CD4-positive, alpha-beta T cell (primary cell): Measurements from ENCODE around the gene FGF22. TPM values are rescaled to one million over a fixed set of nuclear protein-coding genes. Genes with fewer than 3 reads are reported as not detected.

Experiments
- ATAC-seq: fragments of 200-7000 bp; cut with Tn5 transposase; one replicate; pipeline ENCODE4 v1.10.0; 2022; ENCODE audit warnings: mild to moderate bottlenecking; ENCODE audit not compliant: poor library complexity
- CTCF ChIA-PET: fragments of 350-600 bp; sonication (Branson Sonifier 250); formaldehyde crosslinking; loops from one replicate; lab custom pipeline; 2021; ENCODE audit warnings: antibody characterized with exemption, inconsistent platforms; lab: Charles Lee
- POLR2A ChIA-PET: fragments of 350-600 bp; sonication (Branson Sonifier 250); formaldehyde crosslinking; loops from one replicate; lab custom pipeline; 2021; ENCODE audit warnings: antibody characterized with exemption, inconsistent platforms; lab: Charles Lee
- DNase-seq, 14 experiments: peaks; one replicate each; pipeline ENCODE4 v3.0.0-alpha.2; 2013 to 2020; ENCODE audit warnings: mixed read lengths in 2 of 14
- H3K27ac ChIP-seq, 2 donors: one replicate each; pipeline versions ENCODE4 v1.5.1 to v1.7.0; 2013; ENCODE audit warnings: low read length in 2 of 2, low read depth in 1 of 2, mild to moderate bottlenecking in 1 of 2
- H3K27me3 ChIP-seq, 2 experiments: 1 replicate in 1 of 2; 2 replicates in 1 of 2; pipeline versions ENCODE4 v1.6.1 to v1.7.0; 2013; ENCODE audit warnings: low read length in 2 of 2, control low read depth in 1 of 2, mild to moderate bottlenecking in 1 of 2, moderate library complexity in 1 of 2; ENCODE audit not compliant: insufficient read depth in 2 of 2, control insufficient read depth in 1 of 2
- H3K36me3 ChIP-seq: one replicate; pipeline ENCODE4 v1.6.1; 2013; ENCODE audit warnings: low read length, control low read depth; ENCODE audit not compliant: insufficient read depth
- H3K4me1 ChIP-seq: one replicate; pipeline ENCODE4 v1.6.1; 2013; ENCODE audit warnings: low read length, control low read depth; ENCODE audit not compliant: insufficient read depth
- H3K4me3 ChIP-seq: one replicate; pipeline ENCODE4 v1.5.1; 2013; ENCODE audit warnings: mild to moderate bottlenecking, low read length, moderate library complexity
- H3K9me3 ChIP-seq, 2 experiments: 1 replicate in 1 of 2; 2 replicates in 1 of 2; pipeline versions ENCODE4 v1.6.1 to v1.7.0; 2013; ENCODE audit warnings: low read length in 2 of 2, mild to moderate bottlenecking in 2 of 2, control low read depth in 1 of 2, moderate library complexity in 1 of 2; ENCODE audit not compliant: control insufficient read depth in 1 of 2, insufficient read depth in 1 of 2
- H3K27ac Mint-ChIP-seq: one replicate; pipeline ENCODE4 v1.8.0; 2020; ENCODE audit warnings: mixed read lengths
- H3K27me3 Mint-ChIP-seq: one replicate; pipeline ENCODE4 v1.8.0; 2021; ENCODE audit warnings: mixed read lengths
- H3K36me3 Mint-ChIP-seq: one replicate; pipeline ENCODE4 v1.8.0; 2021; ENCODE audit warnings: low read depth, mixed read lengths
- H3K4me1 Mint-ChIP-seq: one replicate; pipeline ENCODE4 v1.8.0; 2021; ENCODE audit warnings: low read depth, mixed read lengths
- H3K4me3 Mint-ChIP-seq: one replicate; pipeline ENCODE4 v1.8.0; 2020; ENCODE audit warnings: mild to moderate bottlenecking, mixed read lengths
- H3K9me3 Mint-ChIP-seq: one replicate; pipeline ENCODE4 v1.8.0; 2020; ENCODE audit warnings: mixed read lengths
- CTCF ChIP-seq: fragments of 200-600 bp; IDR thresholded peaks from one replicate; pipeline ENCODE4 v1.8.0; 2022; ENCODE audit warnings: antibody characterized with exemption, mild to moderate bottlenecking
- intact Hi-C, 2 experiments: fragments of 100-400 bp; cut with DNase I in 1 of 2; cut with micrococcal nuclease in 1 of 2; formaldehyde crosslinking; loops; one replicate each; pipeline versions ENCODE4 v1.15.1 to v1.9.0; 2023 to 2025; cut with DNase I, micrococcal nuclease
- total RNA-seq, 174 experiments: library from RNA in 2 of 174; stranded (reverse) in 2 of 174; gene quantifications; one replicate each; pipeline ENCODE4 v1.2.3 and lab custom pipeline; 2021 to 2026

The FGF22 gene
- total RNA-seq, 2 experiments from 2014 or later = 0.42 to 0.49 TPM

GRCh38 chr19:633786-634639 lies 5.7 kb upstream of the FGF22 start:
- no peaks in the 10 kb centered on the region for H3K27me3 Mint-ChIP-seq
- peak overlapping the region; percentile 85 for H3K27ac Mint-ChIP-seq
- H3K4me3 Mint-ChIP-seq = peak overlapping the region; percentile 98
- peaks cover 33% of the 10 kb centered on the region for H3K4me1 Mint-ChIP-seq
- H3K27me3 ChIP-seq = no peaks in the 10 kb centered on the region
- peaks cover 50% of the 10 kb centered on the region for H3K4me1 ChIP-seq
- H3K9me3 Mint-ChIP-seq = no peaks in the 10 kb centered on the region
- ATAC-seq = peak; percentile 3
- no peak for TF ChIP-seq CTCF
- H3K9me3 ChIP-seq = no peaks in the 10 kb centered on the region
- H3K36me3 Mint-ChIP-seq = peaks cover 25% of the 10 kb centered on the region
- intact Hi-C loops = loop anchor here (1.0 to 5.0 kb wide), 3 partner anchors 23 to 62 kb away; partner anchors contain the start of gene BSG (in 1 of the 2)
- H3K4me3 ChIP-seq = peak overlapping the region; percentile 90
- H3K36me3 ChIP-seq = peaks cover 21% of the 10 kb centered on the region
- CTCF ChIA-PET = interaction anchor here (0.7 to 1.8 kb wide), 3 partner anchors 26 to 50 kb away, joined by 3 read pairs; no protein-coding TSS in a partner anchor
- no peak for DNase-seq
- POLR2A ChIA-PET = interaction anchor here (0.8 to 1.8 kb wide), 5 partner anchors 27 to 145 kb away, joined by 3 to 16 read pairs (median 5); partner anchors contain the start of gene RNF126
- peak overlapping the region; percentile 30 to 52 for H3K27ac ChIP-seq

GRCh38 chr19:634975-635652 lies 4.6 kb upstream of the FGF22 start:
- Histone ChIP-seq H3K36me3 (peaks cover 12% of the 10 kb centered on the region), H3K9me3 (no peaks in the 10 kb centered on the region), H3K4me1 (peaks cover 56% of the 10 kb centered on the region), H3K27ac (no peak overlapping the region), H3K27me3 (no peaks in the 10 kb centered on the region), H3K4me3 (no peak overlapping the region)
- H3K36me3 Mint-ChIP-seq = peaks cover 20% of the 10 kb centered on the region
- ATAC-seq (no peak), DNase-seq (no peak)
- intact Hi-C loops = loop anchor here in 1 of 2 experiments (5.0 kb wide), 1 partner anchor 63 kb away; the partner anchor contains the start of gene BSG
- ChIA-PET CTCF (interaction anchor here (0.5 to 1.8 kb wide), 2 partner anchors 10 to 51 kb away, joined by 3 read pairs; no protein-coding TSS in a partner anchor), POLR2A (interaction anchor here (1.5 to 1.8 kb wide), 2 partner anchors 26 to 28 kb away, joined by 14 to 16 read pairs; partner anchors contain the start of gene RNF126)
- H3K9me3 Mint-ChIP-seq = no peaks in the 10 kb centered on the region
- no peak overlapping the region for H3K4me3 Mint-ChIP-seq
- TF ChIP-seq CTCF = no peak
- H3K4me1 Mint-ChIP-seq = peaks cover 37% of the 10 kb centered on the region
- no peaks in the 10 kb centered on the region for H3K27me3 Mint-ChIP-seq
- no peak overlapping the region for H3K27ac Mint-ChIP-seq

- H3K4me3 ChIP-seq = peak overlapping the region; percentile 53
- no peak overlapping the region for H3K27ac ChIP-seq
- intact Hi-C loops = loop anchor here in 1 of 2 experiments (1.0 kb wide), 1 partner anchor 22 kb away; no protein-coding TSS in a partner anchor
- H3K4me1 ChIP-seq = peaks cover 31% of the 10 kb centered on the region
- H3K9me3 ChIP-seq = no peaks in the 10 kb centered on the region
- peak overlapping the region; percentile 88 for H3K27ac Mint-ChIP-seq
- H3K4me1 Mint-ChIP-seq = peaks cover 9% of the 10 kb centered on the region
- H3K27me3 ChIP-seq = no peaks in the 10 kb centered on the region
- peak overlapping the region; percentile 84 for H3K4me3 Mint-ChIP-seq
- ATAC-seq (no peak), DNase-seq (no peak)
- no peaks in the 10 kb centered on the region for H3K36me3 ChIP-seq
- H3K36me3 Mint-ChIP-seq = peaks cover under 1% of the 10 kb centered on the region
- no peaks in the 10 kb centered on the region for H3K27me3 Mint-ChIP-seq
- H3K9me3 Mint-ChIP-seq = no peaks in the 10 kb centered on the region
- ChIA-PET CTCF (no interaction called here), POLR2A (no interaction called here)
- no peak for TF ChIP-seq CTCF
Measured at GRCh38 chr19:638906-639252, 800 bp upstream of the FGF22 start.
